Fibroblast of pulmonary artery (primary cell): ENCODE measurements around the gene MAU2.
"Not testable (repeated sequence)": the region's sequence is repeated elsewhere in the genome, so short reads cannot be mapped to it uniquely, and the experiment has no call there.

Experiments
- DNase-seq: peaks from one replicate; pipeline ENCODE4 v3.0.0-alpha.2; 2010; ENCODE audit warnings: low read depth
- H3K4me3 ChIP-seq: replicated peaks from 2 replicates; pipeline ENCODE4 v1.5.1; 2011; ENCODE audit warnings: low read depth, mild to moderate bottlenecking, control low read depth, low read length, moderate library complexity
- TF ChIP-seq, protein P1 (sequence below): IDR thresholded peaks from 2 replicates; pipeline ENCODE4 v1.5.1; 2011; ENCODE audit warnings: mild to moderate bottlenecking, control low read depth, low read length, inconsistent platforms; ENCODE audit errors: missing control alignments

Gene MAU2

DNA sequence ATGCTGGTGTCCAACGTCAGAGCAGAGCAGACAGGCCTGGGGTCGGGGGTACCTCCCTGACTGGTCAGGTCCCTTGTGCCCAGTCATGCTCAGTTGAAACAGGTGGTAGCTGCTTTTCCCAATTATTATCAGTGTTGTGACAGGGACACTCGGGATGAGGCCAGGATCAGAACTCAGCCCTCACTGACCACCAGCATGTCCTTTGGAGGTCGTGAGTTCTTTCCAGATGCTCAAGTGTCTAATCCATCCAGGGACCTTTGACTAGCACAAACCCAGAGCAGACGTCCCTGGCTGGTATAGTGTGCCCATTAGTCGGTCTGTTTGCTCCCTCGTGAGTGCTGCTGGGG is 22.4 kb downstream of the MAU2 start:
- TF ChIP-seq, protein P1, sequence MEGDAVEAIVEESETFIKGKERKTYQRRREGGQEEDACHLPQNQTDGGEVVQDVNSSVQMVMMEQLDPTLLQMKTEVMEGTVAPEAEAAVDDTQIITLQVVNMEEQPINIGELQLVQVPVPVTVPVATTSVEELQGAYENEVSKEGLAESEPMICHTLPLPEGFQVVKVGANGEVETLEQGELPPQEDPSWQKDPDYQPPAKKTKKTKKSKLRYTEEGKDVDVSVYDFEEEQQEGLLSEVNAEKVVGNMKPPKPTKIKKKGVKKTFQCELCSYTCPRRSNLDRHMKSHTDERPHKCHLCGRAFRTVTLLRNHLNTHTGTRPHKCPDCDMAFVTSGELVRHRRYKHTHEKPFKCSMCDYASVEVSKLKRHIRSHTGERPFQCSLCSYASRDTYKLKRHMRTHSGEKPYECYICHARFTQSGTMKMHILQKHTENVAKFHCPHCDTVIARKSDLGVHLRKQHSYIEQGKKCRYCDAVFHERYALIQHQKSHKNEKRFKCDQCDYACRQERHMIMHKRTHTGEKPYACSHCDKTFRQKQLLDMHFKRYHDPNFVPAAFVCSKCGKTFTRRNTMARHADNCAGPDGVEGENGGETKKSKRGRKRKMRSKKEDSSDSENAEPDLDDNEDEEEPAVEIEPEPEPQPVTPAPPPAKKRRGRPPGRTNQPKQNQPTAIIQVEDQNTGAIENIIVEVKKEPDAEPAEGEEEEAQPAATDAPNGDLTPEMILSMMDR, result no peak
- H3K4me3 ChIP-seq, result no peak overlapping the region
- DNase-seq, result no peak

DNA sequence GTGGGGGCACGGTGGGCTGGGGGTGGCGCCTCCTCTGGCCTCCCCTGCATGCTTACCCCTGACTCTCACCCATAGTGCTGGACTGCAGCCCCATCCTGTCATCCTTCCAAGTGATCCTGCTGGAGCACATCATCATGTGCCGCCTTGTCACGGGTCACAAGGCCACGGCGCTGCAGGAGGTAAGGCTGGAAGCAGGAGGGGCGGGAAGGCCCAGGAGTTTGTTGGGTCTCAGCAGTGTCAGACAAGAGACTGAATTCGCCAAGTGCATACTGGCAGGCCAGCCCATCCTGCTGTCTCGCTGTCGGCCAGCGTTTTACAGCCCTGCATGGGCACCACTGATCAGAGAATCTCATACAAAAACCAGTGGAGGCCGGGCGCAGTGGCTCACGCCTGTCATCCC is 23.1 kb downstream of the MAU2 start:
- no peak overlapping the region for H3K4me3 ChIP-seq
- TF ChIP-seq, protein P1, result no peak
- no peak for DNase-seq

DNA sequence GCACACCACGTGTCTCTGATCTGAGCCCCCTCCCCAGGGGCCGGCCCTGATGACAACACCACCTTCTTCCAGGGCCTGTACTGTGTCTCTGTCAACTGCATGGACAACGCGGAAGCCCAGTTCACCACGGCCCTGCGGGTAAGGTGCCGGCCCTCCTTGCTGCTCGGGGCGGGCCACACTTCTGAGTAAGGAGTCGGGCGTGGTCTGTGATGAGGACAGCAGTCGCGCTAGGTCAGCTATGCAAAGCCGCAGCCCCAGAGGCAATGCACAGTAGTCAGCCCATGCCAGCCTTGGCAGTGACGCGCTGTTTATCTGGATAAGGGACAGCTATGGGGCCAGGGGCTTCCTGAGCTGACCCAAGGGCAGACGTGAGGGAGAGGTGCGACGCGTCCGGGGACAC is 24.6 kb downstream of the MAU2 start:
- TF ChIP-seq, protein P1, result no peak

DNA sequence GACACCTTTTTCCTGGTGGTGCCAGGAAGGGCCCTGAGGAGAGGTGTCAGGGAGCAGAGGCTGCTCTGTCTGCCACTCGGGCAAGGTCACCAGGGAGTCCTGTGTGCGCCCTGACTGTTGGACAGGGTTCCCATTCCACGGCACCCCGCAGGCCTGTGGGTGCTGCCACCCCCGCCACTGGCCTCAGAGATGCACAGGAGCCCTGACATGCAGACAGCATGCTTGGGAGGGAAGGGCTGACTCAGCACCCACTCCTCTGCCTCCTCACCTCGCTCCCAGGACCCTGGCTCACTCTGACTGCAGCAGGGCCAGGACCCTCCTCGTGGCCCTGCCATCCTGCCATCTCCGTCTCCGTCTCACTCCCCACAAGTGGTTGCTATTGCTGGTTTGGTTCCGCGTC is 25.3 kb downstream of the MAU2 start:
- TF ChIP-seq, protein P1, result no peak
- H3K4me3 ChIP-seq, result no peak overlapping the region
- no peak for DNase-seq

More for the DNA sequence above, 24.6 kb downstream of the MAU2 start:
- no peak for DNase-seq
- H3K4me3 ChIP-seq, result no peak overlapping the region

DNA sequence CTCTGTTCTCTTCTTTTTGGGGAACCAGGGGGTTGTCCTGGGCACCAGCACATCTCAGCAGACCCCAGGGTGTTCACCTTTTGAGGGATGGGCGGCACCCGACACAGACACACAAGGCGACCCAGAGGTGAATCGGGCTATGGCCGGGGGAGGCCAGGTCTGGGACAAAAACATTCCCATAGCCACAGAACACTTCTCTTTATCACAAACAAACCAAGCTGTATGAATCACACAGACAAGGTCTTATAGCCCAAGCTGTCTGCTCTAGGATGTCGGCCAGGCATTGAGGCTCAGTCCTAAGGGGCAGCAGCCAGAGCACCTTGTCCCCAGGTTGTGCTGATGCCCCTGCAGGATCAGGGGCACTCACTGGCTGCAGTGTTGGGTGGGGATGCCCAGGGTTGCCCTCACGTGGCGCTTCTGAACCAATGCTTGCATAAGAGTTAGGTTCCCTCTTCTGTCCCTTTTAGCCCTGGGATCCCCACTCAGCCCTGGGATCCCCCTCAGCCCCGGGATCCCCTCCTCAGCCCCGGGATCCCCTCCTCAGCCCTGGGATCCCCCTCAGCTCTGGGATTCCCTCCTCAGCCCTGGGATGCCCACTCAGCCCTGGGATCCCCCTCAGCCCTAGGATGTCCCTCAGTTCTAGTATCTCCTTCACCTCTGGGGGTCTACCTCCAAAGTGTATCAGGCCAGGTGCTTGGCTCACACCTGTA is 26.9 kb downstream of the MAU2 start:
- TF ChIP-seq, protein P1, result no peak
- H3K4me3 ChIP-seq, result no peak overlapping the region
- DNase-seq, result no peak

DNA sequence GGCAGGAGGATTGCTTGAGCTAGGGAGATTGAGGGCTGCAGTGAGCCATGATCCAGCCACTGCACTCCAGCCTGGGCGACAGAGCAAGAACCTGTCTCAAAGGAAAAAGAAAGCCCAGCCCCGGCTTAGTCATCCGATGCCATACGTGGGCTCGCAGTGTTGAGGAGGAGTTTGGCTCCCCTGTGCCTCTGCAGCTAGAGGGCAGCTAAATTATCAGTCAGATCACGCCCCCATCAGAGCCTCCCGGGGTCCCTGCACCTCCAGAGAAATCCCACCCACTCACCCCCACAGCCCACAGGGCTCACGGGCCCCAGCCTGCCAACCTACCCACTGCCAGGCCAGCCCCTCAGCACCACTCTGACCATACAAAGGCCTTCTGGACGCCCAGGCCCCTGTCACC is 27.6 kb downstream of the MAU2 start:
- H3K4me3 ChIP-seq, result no peak overlapping the region
- TF ChIP-seq, protein P1, result no peak
- DNase-seq, result no peak

DNA sequence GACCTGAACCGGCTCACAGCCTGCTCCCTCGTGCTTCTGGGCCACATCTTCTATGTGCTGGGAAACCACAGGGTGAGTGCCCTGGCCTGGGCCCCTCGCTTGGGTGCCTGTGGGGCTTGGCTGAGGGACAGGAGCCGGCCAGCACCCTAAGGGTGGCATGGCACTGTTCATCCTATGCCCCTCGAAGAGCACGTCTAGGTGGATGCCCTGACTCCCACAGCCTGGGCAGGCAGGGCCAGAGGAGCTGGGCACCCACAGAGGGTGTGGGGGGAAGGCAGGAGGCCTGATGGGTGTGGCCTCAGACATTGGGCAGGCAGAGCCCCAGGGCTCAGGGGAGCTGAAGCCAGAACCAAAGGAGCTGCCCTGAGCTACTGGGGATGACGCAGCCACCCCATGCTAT is 28.7 kb downstream of the MAU2 start:
- DNase-seq, result no peak
- no peak overlapping the region for H3K4me3 ChIP-seq
- TF ChIP-seq, protein P1, result no peak

DNA sequence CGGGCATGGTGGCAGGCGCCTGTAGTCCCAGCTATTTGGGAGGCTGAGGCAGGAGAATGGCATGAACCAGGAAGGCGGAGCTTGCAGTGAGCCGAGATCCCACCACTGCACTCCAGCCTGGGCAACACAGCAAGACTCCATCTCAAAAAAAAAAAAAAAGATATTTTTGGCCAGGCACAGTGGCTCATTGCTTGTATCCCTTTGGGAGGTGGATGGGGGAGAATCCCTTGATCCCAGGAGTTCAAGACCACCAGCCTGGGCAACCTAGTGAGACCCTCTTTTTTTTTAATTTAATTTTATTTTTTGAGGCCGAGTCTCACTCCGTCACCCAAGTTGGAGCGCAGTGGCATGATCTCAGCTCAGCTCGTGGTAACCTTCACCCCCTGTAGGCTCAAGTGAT is 30.1 kb downstream of the MAU2 start:
- H3K4me3 ChIP-seq, DNase-seq: not testable (repeated sequence)
